ENCODE results near the gene IGFLR1.
"Not testable (repeated sequence)": the region's sequence is repeated elsewhere in the genome, so short reads cannot be mapped to it uniquely, and the experiment has no call there.

Gene IGFLR1

DNA sequence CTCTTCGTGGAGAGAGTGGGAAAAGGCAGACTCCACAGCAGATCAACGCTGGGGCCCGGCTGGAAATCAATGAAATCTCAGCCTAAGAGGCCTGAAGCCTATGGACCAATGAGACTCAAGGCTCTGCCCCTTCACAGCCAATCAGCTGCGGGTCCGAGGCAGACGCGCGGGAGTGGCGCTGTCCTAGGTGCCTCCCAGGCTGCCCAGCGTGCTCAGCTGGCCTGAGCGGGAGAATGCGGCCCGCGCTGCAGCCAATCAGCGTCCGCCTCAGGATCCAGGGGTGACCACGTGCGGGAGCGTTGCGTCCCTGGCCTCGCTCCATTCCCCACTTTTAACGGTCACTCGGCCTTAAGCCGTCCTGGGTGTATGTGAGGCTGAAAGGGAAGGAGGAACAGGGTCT, 38.0 kb downstream of the IGFLR1 start, which contains the start of gene ZBTB32:
Gene ZBTB32, plus strand, starts transcription at position 341 of the 400 bp plus-strand sequence. CDS start 10,069 bp downstream, outside the sequence.
- DNase-seq: no peak

DNA sequence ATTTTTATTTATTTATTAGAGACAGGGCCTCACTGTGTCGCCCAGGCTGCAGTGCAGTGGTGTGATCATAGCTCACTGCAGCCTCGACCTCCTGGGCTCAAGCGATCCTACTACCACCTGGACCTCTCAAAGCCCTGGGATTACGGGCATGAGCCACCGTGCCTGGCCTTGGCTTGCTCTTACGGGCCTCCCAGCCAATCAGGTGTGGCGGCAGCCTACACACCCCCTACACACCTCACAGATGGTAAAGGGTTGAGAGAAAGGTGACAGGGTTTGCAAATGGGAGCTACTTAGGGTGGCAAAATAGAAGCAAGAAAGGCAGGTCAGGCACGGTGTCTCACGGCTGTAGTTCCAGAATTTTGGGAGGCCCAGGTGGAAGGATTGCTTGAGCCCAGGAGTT, 38.9 kb downstream of the IGFLR1 start:
- DNase-seq: no peak

DNA sequence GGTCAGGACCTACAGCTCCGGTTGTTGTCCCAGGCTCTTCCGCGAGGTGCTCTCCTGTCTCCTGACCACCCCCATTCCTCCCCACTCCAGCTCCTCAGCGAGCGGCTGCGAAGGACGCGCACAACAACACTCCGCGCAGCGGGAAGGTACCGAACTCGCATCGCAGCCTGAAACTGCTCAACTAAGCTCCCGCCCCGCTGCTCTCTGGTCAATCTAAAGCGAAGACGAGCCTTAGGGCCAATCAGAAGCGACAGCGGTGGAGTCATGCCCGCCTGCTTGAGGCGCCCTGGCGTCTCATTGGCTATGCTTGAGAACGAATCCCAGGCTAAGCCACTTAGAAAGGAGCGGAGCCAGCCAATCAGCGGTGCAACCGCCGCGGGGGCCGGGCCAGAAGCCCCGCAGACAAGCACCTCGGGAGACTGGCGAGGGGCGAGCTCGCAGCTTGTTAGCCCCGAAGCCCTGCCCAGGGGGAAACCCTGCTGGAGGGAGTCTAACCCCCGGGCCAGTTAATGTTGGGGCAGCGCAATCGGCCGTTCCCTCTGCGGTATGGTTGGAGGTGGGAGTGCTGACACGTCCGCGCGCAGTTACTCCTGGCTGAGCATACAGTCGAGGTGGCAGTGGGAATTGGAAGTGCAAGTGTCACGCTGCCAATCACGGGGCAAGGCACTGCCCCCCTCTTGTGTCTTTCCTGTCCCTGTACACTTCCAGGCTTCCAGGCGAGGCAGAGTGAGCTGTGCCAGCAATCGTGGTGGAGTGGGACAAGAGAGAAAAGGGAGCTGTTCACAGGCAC, 39.8 kb downstream of the IGFLR1 start:
- DNase-seq: peak; percentile 76 to 99 (median 86)

DNA sequence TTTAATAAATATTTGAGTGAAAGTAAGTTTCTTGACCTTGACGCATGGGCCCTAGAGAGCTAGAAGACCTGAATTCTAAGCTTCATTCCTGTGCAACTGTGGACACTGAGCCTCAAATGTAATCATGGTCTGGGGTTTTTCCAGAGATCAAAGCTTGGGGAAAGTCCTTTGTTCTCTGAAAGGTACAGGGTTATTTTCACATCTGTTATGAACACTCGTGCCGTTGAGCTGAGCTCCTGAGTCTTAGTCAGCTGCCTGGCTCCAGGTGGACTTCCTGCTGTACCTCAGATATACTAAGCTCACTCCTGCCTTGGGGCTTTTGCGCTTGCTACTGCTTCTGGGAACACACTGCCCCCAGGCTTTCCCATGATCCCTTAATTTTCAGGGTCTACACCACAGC, 45.4 kb downstream of the IGFLR1 start:
- DNase-seq: no peak

DNA sequence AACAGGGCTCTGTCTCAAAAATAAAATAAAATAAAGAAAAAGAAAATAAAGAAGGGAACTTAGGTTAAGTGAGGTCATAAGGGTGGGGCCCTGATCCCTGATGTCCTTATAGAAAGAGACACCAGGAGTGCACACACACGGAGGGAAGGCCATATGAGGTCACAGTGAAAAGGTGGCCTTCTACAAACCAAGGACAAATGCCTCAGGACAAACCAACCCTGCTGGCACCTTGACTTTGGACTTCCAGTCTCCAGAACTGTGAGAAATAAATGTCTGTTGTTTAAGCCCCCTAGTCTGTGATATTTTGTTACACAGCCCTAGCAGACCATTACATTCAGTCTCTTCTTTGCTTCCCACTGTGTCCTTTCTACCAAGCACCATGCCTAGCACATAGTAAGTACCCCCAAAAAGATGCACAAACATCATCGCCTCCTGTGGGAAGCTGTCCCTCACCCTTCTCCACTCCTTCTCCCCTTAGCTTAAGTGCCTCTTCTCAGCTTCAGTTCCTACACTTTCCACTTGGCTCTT, 46.3 kb downstream of the IGFLR1 start:
- DNase-seq: no peak

DNA sequence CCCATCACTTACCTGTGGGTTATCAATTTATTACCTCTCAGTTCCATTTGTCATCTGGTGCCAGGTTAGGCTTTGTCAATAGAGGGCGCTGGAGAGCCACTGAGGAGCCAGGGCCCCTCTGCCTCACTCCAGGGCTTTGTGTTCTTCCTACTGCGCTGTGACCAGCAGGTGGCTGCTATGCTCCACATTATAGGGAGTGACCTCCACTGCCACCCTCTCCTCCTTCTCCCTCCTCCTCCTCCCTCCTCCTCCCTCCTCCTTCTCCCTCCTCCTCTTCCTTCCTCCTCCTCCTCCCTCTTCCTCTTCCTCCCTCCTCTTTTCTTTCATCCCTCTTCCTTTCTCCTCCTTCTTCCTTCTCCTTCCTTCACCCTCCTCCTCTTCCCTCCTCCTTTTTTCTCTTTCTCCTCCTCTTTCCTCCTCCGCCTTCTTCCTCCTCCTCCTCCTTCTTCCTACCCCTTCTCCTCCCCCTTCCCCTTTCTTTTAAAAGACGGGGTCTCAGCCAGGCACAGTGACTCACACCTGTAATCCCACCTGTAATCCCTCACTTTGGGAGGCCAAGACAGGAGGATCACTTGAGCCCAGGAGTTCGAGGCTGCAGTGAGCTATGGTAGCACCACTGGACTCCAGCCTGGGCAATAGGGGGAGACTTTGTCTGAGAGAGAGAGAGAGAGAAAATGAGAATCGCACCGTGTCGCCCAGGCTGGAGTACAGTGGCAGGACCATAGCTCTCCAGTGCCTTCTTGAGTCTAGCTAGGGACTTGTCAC, 48.2 kb downstream of the IGFLR1 start:
- DNase-seq: peak; percentile 63 to 90 (median 82)

DNA sequence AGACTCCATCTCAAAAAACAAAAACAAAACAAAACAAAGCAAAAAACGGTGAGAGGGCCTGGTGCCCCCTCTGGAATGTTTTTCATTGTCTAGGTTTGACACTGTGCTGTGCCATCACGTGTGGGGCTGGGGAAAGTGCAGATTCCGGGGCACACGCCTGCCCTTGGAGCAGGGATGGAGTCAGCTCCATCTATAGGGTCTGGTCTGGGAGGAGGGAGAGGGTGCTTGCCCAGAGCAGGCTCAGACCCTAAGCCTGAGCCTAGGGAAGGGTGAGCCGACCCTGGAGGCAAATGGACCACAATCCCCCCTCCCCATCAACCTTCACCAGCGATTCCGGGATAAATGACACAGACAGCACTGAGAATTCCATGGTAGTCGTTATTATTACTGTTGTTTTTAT, 48.8 kb downstream of the IGFLR1 start:
- DNase-seq: no peak

DNA sequence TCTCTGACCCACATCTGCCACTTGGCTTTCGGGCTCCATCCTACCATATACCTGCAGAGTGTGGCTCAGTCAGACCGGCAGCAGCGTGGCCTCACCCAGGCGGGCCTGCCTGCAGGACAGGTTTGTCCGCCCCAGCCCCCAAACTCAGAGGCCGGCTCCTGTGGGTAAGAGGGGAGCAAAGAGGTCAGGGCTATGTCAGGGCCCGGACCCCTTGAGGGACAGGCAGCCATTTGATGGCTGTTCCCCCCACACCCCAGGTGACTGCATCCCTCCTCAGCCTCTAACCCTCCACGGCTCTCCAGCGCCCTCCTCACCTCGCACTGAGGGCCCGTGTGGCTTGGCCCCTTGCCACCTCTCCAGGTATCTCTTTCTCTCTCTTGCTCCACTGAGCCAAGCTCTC, 50.2 kb downstream of the IGFLR1 start:
- no peak for DNase-seq

DNA sequence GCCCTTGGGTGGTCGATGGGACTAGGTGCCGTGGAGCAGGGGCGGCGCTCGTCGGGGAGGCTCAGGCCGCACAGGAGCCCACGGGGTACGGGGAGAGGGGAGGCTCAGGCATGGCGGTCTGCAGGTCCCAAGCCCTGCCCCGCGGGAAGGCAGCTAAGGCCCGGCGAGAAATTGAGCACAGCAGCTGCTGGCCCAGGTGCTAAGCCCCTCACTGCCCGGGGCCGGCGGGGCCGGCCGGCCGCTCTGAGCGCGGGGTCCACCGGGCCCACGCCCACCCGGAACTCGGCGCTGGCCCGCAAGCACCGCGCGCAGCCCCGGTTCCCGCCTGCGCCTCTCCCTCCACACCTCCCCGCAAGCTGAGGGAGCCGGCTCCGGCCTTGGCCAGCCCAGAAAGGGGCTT, 51.1 kb downstream of the IGFLR1 start:
- not testable (repeated sequence) for DNase-seq

DNA sequence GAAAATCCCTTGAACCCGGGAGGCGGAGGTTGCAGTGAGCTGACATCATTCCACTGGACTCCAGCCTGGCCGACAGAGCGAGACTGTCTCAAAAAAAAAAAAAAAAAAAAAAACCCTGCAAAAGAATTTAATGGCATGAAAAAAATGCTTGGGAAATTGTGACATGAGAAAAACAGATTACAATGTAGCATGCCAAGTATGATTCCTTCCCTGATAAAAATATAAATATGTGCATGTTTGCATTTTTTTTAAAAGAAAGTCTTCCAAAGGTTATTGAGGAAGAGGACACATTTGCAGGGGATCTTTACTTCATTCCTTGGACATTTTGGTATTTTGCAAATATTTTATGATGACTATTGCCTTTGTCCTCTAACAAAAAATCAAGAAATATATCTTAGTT, 52.4 kb downstream of the IGFLR1 start:
- no peak for DNase-seq
